Suprapubic skin (tissue), 4 donors: ENCODE data around the gene UBE2B. TPM values are rescaled to one million over a fixed set of nuclear protein-coding genes. Genes with fewer than 3 reads are reported as not detected.
"Not testable (repeated sequence)": the region's sequence is repeated elsewhere in the genome, so short reads cannot be mapped to it uniquely, and the experiment has no call there.

Source experiments
- DNase-seq, 2 donors: peaks; one replicate each; pipeline ENCODE4 v3.0.0-alpha.2; 2019; ENCODE audit warnings: low spot score in 2 of 2
- H3K27ac ChIP-seq: fragments of 200-600 bp; sonication (generic); one replicate; pipeline ENCODE4 v1.5.1; 2019
- H3K27me3 ChIP-seq: fragments of 200-600 bp; sonication (generic); one replicate; pipeline ENCODE4 v1.5.1; 2019
- H3K36me3 ChIP-seq: fragments of 200-600 bp; sonication (generic); one replicate; pipeline ENCODE4 v1.5.1; 2019
- H3K4me1 ChIP-seq: fragments of 200-600 bp; sonication (generic); one replicate; pipeline ENCODE4 v1.5.1; 2019
- H3K4me3 ChIP-seq: fragments of 200-600 bp; sonication (generic); one replicate; pipeline ENCODE4 v1.5.1; 2019; ENCODE audit warnings: mild to moderate bottlenecking
- H3K9me3 ChIP-seq: fragments of 200-600 bp; sonication (generic); one replicate; pipeline ENCODE4 v1.5.1; 2019
- CTCF ChIP-seq, 2 donors: fragments of 200-600 bp in 1 of 2; fragments of 450-650 bp in 1 of 2; sonication (generic) in 1 of 2; IDR thresholded peaks; one replicate each; pipeline ENCODE4 v1.5.1; 2016 to 2019; ENCODE audit warnings: antibody characterized with exemption in 2 of 2, mild to moderate bottlenecking in 1 of 2, moderate library complexity in 1 of 2
- EP300 ChIP-seq: sonication (generic); formaldehyde crosslinking; IDR thresholded peaks from one replicate; pipeline ENCODE4 v1.6.1; 2017; ENCODE audit warnings: antibody characterized with exemption
- POLR2A ChIP-seq, 2 donors: fragments of 450-650 bp; IDR thresholded peaks; one replicate each; pipeline ENCODE4 v1.6.1; 2017; ENCODE audit warnings: antibody characterized with exemption in 2 of 2, mild to moderate bottlenecking in 2 of 2, moderate library complexity in 2 of 2
- POLR2AphosphoS5 ChIP-seq, 3 donors: sonication (generic); formaldehyde crosslinking; IDR thresholded peaks; one replicate each; pipeline ENCODE4 v1.6.1; 2017; ENCODE audit warnings: antibody characterized with exemption in 3 of 3
- WGBS: methylation state at CpG from one replicate; pipeline ENCODE4 v1.1.5; 2018; 5-methylcytosine and 5-hydroxymethylcytosine counted together
- total RNA-seq, 4 donors: library from RNA; depleted of rRNA; stranded (reverse); fragments of >200 nt; gene quantifications; one replicate each; pipeline ENCODE4 v1.1.0, GENCODE V29; 2016

UBE2B gene
- total RNA-seq, 4 donors from 2014 or later = 33.3 to 110 (median 51.6) TPM

- Histone ChIP-seq H3K27me3 (no peaks in the 10 kb centered on the region), H3K4me1 (peaks cover 39% of the 10 kb centered on the region), H3K27ac (peak overlapping the region; percentile 79), H3K9me3 (no peaks in the 10 kb centered on the region), H3K4me3 (peak overlapping the region; percentile 91), H3K36me3 (peaks cover 5% of the 10 kb centered on the region)
- no peak for DNase-seq
- TF ChIP-seq POLR2A (IDR thresholded peaks at IDR 0.05) (no peak), POLR2AphosphoS5 (IDR thresholded peaks at IDR 0.05) (no peak), CTCF (IDR thresholded peaks at IDR 0.05) (no peak), EP300 (no peak)
- 4% methylated on average over 9 of the region's 9 CpGs for WGBS
These were observed 39.8 kb downstream of the UBE2B start for GRCh38 chr5:134411228-134411545.

GRCh38 chr5:134411546-134412266 lies 40.3 kb downstream of the UBE2B start, which contains the start of gene CDKN2AIPNL:
TSS of gene CDKN2AIPNL (minus strand) at chr5:134411881. CDS start at chr5:134411854, 27 bp downstream.
- H3K27me3 ChIP-seq = no peaks in the 10 kb centered on the region
- 1% methylated on average over 21 of the region's 61 CpGs for WGBS
- H3K9me3 ChIP-seq = no peaks in the 10 kb centered on the region
- H3K27ac ChIP-seq = peak within 1 kb of the TSS; percentile 79
- no peaks in the 10 kb centered on the region for H3K36me3 ChIP-seq
- TF ChIP-seq POLR2A (IDR thresholded peaks at IDR 0.05) (peak in 1 of 2 donors; percentile 33), POLR2AphosphoS5 (IDR thresholded peaks at IDR 0.05) (peak in 2 of 3 donors; percentile 79 to 82), EP300 (no peak), CTCF (IDR thresholded peaks at IDR 0.05) (peak; percentile 50 to 79)
- peak within 1 kb of the TSS; percentile 91 for H3K4me3 ChIP-seq
- peaks cover 39% of the 10 kb centered on the region for H3K4me1 ChIP-seq
- DNase-seq = peak; percentile 90 to 94

- 86% methylated on average over 2 of the region's 2 CpGs for WGBS
- H3K4me1 ChIP-seq = peaks cover 39% of the 10 kb centered on the region
- H3K9me3 ChIP-seq = no peaks in the 10 kb centered on the region
- no peak for TF ChIP-seq POLR2A (IDR thresholded peaks at IDR 0.05)
- no peak for TF ChIP-seq POLR2AphosphoS5 (IDR thresholded peaks at IDR 0.05)
- no peak for TF ChIP-seq EP300
- TF ChIP-seq CTCF (IDR thresholded peaks at IDR 0.05) = no peak
- no peaks in the 10 kb centered on the region for H3K27me3 ChIP-seq
- H3K36me3 ChIP-seq = no peaks in the 10 kb centered on the region
- H3K27ac ChIP-seq = no peak overlapping the region
- H3K4me3 ChIP-seq = no peak overlapping the region
- no peak for DNase-seq
These were observed 41.7 kb downstream of the UBE2B start for GRCh38 chr5:134413046-134413445.

GRCh38 chr5:134417707-134418106 lies 46.3 kb downstream of the UBE2B start:
- Histone ChIP-seq H3K27me3 (no peaks in the 10 kb centered on the region), H3K27ac (no peak overlapping the region), H3K4me1 (peaks cover 3% of the 10 kb centered on the region), H3K4me3 (no peak overlapping the region), H3K9me3 (no peaks in the 10 kb centered on the region), H3K36me3 (no peaks in the 10 kb centered on the region)
- DNase-seq = no peak
- TF ChIP-seq POLR2AphosphoS5 (IDR thresholded peaks at IDR 0.05) (no peak), CTCF (IDR thresholded peaks at IDR 0.05) (no peak), EP300 (no peak), POLR2A (IDR thresholded peaks at IDR 0.05) (no peak)

GRCh38 chr5:134418958-134419357 lies 47.6 kb downstream of the UBE2B start:
- WGBS = 97% methylated on average over 3 of the region's 3 CpGs
- no peak for TF ChIP-seq POLR2A (IDR thresholded peaks at IDR 0.05)
- DNase-seq = no peak

GRCh38 chr5:134420343-134420742 lies 49.0 kb downstream of the UBE2B start:
- Histone ChIP-seq H3K27ac (no peak overlapping the region), H3K27me3 (no peaks in the 10 kb centered on the region), H3K9me3 (no peaks in the 10 kb centered on the region), H3K4me1 (no peaks in the 10 kb centered on the region), H3K36me3 (no peaks in the 10 kb centered on the region), H3K4me3 (no peak overlapping the region)
- TF ChIP-seq POLR2A (IDR thresholded peaks at IDR 0.05) (no peak), POLR2AphosphoS5 (IDR thresholded peaks at IDR 0.05) (no peak), EP300 (no peak), CTCF (IDR thresholded peaks at IDR 0.05) (no peak)
- WGBS = 93% methylated on average over 2 of the region's 2 CpGs
- no peak for DNase-seq

More at GRCh38 chr5:134418958-134419357, 47.6 kb downstream of the UBE2B start:
- H3K9me3 ChIP-seq = no peaks in the 10 kb centered on the region
- H3K4me3 ChIP-seq = no peak overlapping the region
- H3K36me3 ChIP-seq = no peaks in the 10 kb centered on the region
- no peak overlapping the region for H3K27ac ChIP-seq
- H3K27me3 ChIP-seq = no peaks in the 10 kb centered on the region
- no peaks in the 10 kb centered on the region for H3K4me1 ChIP-seq

- not testable (repeated sequence) for H3K27ac ChIP-seq, H3K4me1 ChIP-seq, DNase-seq, H3K36me3 ChIP-seq, H3K4me3 ChIP-seq, H3K27me3 ChIP-seq, H3K9me3 ChIP-seq
- WGBS = 89% methylated on average over 4 of the region's 4 CpGs
These were observed 49.7 kb downstream of the UBE2B start for GRCh38 chr5:134421038-134421437.
